HG02759 (cell line): ENCODE measurements around the gene SPRYD3.
"Not testable (repeated sequence)": the region's sequence is repeated elsewhere in the genome, so short reads cannot be mapped to it uniquely, and the experiment has no call there.

Source experiments
- ATAC-seq: cut with Tn5 transposase; IDR thresholded peaks from one replicate; pipeline ENCODE4 v1.9.1; 2021; ENCODE audit warnings: mild to moderate bottlenecking, moderate library complexity; ENCODE audit not compliant: unreplicated experiment

Gene SPRYD3

DNA sequence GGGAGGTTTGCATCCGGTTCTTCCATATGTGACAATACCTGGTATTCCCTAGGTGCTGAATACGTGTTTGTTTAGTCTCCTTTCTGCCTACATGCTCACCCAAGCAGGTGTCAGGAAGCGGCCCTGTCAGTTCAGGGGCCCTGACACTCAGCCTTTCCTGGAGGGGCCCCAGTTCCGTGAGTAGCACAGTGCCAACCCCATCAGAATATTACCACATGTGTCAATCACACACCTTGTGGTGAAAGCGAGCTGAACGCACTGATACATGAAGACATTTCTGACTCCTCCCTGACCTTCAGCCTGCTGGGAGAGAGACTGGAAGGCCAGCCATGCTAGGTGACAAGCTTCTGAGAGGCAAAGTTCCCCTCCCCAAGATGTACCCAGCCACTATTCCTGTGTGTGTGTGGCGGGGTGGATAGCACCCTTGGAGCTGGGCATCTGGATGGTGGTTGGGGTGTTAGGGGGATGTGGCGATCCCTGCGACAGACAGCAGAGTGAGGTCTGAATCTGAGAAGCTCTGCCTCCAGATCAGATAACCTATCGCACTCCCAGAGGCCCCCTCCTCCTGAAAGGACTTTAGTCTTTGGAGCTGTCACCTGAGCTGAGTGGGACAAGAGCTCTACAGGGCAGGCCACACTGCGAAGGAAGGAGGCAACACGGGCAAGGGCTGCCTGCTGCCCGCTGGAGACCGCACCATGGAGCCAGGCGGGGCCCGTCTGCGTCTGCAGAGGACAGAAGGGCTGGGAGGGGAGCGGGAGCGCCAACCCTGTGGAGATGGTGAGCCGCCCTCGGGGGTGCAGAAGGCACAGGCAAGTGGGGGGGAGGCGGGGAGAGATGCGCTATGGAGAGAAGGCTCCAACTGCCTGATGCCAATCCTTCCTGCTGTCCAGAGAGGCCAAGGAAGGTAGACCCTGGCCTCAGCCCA lies 24.0 kb upstream of the SPRYD3 start, which contains the start of gene SOAT2:
Gene SOAT2, plus strand, starts transcription at position 604 of the 925 bp plus-strand sequence. Its CDS starts 92 bp downstream, at position 696.
- peak; percentile 63 for ATAC-seq

DNA sequence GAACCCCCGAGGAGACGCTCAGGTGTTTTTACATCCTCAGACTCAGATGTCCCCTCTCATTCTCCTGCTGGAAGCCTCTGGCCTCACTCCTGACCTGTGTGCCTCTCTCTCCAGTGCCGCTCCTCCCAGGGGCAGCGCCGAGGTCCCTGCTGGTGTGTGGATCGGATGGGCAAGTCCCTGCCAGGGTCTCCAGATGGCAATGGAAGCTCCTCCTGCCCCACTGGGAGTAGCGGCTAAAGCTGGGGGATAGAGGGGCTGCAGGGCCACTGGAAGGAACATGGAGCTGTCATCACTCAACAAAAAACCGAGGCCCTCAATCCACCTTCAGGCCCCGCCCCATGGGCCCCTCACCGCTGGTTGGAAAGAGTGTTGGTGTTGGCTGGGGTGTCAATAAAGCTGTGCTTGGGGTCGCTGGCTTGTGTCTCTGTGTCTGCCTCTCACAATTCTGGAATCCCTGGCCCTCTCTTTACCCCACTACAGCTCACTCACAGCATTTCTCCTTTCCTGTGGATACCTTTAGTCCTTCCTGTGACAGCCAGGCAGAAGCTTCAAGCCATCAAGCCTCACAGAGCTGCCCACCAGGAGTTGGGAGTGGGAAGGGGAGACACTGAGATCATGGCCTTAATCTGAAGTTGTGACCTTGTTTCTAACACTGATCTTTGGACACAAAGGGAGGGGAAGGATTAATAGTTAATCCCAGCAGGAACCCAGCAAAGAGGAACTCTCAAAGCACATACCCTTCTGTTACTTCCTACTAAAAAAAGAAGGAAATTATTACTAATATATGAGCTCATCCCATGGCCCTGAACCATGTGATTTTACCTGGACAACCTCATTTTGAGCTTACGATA lies 23.0 kb upstream of the SPRYD3 start:
- no peak for ATAC-seq

DNA sequence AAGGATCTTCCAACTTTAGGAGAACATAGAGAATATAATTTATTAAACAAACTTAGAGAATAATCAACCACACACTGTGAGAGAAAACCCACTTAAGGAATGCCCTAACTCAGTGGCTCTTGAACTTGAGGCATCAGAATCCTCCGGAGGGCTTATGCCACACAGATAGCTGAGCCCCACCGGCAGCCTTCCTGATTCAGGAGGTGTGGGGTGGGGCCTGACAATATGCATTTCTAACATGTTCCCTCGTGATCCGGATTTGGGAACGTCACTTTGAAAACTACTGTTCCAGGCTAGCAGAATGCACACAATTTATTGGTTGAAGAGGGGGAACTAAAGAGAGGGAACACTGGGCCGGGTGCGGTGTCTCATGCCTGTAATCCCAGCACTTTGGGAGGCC lies 22.1 kb upstream of the SPRYD3 start:
- ATAC-seq = no peak

DNA sequence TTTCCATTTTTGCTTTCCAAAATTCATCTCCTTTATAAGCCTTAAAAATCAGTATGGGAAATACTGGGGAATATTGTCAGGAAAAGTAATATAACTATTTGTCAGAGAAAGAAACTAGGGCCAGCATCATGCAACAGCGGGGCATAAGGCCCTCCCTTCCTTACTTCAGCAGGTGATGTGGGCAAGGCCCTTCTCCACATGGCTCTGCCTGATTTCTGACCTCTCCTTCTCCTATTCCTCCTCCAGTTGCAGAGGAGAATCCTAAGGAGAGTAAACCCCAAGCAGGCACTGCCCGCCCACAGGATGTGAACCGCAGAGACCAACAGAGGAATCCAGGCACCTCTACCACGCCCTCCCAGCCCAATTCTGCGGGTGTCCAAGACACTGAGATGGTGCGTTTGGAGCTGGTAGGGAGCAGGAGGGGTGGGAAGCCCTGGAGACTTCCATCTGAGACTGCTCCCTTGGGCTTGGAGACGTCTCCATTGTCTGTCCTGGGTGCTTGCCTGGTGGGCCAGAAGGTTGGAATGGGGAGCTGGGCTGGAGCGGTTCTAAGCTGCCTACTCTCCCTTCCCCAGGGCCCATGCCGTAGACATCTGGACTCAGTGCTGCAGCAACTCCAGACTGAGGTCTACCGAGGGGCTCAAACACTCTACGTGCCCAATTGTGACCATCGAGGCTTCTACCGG lies 21.4 kb upstream of the SPRYD3 start:
- ATAC-seq = no peak

DNA sequence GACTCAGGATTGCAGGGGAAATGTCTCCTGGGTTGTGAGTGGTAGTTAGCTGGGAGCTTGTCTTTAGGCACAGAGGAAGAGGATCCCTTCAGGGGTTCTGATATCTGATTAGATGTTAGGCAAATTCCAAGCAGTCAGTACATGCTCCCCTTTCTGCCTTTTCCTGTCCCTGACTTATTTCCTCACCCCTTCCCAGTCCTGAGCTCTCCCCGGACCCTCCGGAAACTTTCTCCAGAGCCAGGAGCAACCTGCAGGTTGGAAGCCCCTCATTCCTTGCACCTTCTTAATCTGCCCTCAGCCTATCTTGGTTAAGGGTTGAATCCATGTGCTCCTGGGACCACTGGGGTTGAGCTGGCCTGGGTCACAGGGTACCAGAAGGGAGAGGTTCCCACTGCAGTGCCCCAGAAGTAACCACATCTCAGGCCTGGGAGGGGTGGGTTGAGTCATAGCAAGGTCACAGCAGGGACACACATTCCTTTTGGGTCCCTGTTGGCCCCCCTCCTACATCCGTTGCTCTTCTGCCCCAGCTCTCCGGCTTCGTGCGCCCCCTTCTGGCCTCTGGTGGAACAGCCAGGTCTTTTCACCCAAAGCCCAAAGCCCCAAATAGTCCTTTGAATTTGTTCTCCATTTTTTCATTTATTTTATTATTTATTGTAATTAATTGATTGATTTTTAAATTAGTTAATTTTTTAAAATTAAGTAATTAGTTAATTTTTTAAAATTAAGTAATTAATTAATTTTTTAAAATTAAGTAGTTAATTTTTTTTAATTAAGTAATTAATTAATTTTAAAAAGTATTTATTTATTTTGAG lies 20.1 kb upstream of the SPRYD3 start:
- no peak for ATAC-seq

DNA sequence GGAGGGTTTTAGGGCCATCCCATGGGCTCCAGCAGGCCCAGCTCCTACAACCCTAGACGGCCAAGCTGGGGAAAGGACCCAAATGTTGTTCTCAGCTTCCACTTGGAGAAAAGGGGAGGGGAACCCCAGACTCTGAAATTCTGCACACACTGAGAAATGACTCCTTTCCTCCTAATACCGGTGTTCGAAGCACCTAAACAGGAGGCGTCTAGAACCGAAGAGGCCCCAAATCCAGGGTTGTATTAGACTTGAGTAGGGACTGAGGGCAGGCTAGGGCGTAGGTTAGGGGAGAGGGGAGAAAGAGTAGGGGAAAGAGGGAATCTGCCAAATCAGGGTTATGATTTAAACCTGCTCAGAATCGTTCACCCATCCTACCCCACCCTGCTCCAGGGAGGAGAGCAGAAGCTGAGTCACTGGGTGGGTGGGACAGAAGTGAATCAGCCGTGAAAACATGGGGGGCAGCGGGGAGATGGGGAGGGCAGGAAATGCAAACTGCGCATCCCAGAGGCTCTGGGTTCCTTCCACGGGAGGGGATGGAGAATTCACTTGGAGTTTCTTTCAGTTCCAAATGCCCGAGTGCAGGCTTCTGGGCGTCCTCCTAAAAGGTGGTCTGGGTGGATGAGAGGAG lies 19.3 kb upstream of the SPRYD3 start:
- no peak for ATAC-seq

DNA sequence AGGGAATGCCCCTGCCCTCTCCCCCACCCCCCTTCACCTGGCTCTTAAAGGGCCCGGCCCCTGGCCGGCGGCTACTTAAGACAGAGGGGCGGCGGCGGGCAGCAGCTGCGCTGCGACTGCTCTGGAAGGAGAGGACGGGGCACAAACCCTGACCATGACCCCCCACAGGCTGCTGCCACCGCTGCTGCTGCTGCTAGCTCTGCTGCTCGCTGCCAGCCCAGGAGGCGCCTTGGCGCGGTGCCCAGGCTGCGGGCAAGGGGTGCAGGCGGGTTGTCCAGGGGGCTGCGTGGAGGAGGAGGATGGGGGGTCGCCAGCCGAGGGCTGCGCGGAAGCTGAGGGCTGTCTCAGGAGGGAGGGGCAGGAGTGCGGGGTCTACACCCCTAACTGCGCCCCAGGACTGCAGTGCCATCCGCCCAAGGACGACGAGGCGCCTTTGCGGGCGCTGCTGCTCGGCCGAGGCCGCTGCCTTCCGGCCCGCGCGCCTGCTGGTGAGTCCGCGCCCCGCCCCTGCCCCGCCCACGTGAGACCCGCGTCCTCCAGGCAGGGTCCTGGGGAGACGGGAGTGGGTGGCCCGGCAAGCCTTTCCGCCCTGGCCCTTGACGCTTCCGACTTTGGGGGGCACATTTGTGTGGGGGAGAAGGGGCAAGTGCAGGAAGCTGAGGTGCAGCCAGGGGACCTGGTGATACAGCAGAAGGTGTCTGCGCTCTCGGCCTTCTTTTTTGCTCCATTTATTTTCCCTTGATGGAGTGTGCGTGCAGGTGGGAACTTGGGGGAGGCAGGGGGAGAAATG lies 18.6 kb upstream of the SPRYD3 start, which contains the start of gene IGFBP6:
Gene IGFBP6, plus strand, starts transcription at position 104 of the 790 bp plus-strand sequence. Its CDS starts 51 bp downstream, at position 155.
- peak; percentile 56 for ATAC-seq

DNA sequence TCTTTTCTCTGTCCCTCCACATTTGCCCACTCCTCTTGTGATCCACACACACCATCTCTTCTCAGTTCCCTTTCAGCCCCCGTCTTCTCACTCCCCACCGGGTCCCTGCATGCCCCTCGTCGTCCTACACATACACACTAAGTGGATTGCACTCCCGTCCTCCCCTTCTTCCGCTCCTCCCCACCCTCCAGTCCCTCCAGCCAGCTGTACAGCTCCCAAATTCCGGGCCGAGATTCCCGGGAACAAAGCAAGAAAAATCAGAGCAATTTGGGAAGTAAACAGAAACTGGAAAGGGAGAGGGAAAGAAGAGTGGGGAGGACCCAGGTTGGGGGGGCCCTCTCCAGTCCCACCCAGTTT lies 18.0 kb upstream of the SPRYD3 start:
- no peak for ATAC-seq

DNA sequence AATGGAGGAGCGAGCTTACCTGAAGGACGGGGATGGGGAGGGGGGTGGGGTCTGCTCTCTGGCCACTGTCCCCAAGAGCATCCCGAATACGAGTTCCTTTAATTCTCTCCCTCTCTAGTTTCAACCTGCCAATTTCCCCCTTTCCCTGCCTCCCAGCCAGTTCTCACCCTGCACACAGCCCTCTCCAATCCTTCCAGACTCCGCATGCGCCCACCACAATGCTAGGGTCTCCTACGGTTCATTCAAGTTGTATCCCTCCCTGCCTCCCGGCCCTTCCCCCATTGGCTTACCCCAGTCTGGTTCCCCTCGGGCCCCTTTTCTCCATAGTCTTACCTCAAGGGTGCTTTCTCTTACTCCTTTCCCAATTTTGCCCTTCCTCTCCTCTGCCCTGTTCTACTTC lies 17.6 kb upstream of the SPRYD3 start:
- ATAC-seq = no peak

DNA sequence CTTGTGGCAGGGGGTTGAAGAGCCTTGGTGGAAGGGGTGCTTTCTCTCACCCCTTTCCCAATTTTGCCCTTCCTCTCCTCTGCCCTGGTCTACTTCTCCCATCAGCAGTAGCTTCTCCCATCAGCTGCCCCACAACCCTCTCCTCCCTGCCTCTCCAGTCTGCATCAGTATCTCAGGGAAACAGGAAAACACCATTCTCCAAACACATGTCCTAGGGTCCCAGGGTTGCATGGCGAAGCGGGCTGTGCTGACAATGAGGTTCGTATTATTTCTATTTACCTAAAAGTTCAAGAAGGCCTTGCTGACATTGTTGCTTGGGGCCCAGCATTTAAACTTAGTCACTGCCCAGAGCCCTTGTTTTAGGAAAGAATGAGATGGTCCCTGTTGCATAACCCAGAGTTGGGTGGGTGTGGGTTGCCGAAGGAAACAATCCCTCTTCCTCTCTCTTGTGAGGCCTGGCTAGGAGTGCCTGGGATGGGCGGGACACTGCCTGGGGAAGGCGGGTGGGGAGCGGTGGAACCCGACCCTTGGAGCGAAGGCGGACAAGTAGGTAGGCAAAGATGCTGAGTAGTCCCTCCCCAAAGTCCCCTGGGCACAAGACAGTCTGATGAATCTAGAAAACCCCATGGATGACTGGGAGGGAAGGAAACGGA lies 17.0 kb upstream of the SPRYD3 start:
- no peak for ATAC-seq

DNA sequence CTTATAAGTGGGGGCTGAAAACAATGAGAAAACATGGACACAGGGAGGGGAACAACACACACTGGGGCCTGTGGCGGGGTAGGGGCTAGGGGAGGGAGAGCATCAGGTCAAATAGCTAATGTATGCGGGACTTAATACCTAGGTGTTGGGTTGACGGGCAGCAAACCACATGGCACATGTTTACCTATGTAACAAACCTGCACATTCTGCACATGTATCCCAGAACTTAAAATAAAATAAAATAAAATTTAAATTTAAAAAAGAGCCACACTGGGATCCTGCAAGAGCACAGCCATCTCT lies 16.4 kb upstream of the SPRYD3 start:
- ATAC-seq = not testable (repeated sequence)

DNA sequence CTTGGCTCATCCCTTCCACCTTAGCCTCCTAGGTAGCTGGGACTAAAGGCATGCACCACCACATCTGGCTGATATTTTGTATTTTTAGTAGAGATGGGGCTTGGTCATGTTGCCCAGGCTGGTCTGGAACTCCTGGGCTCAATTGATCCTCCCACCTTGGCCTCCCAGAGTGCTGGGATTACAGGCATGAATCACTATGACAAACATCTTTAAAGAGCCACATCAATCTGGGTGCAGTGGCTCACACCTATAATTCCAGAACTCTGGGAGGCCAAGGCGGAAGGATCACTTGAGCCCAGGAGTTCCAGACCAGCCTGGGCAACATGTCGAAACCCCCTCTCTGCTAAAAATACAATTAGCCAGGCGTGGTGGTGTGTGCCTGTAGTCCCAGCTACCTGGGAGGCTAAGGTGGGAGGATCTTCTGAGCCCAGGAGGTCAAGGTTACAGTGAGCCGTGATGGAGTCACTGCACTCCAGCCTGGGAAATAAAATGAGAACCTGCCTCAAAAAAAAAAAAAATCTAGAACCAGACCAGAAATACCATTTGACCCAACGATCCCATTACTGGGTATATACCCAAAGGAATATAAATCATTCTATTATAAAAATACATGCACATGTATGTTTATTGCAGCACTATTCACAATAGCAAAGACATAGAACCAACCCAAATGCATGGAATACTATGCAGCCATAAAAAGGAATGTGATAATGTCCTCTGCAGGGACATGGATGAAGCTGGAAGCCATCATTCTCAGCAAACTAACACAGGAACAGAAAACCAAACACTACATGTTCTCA lies 15.8 kb upstream of the SPRYD3 start:
- ATAC-seq = not testable (repeated sequence)

DNA sequence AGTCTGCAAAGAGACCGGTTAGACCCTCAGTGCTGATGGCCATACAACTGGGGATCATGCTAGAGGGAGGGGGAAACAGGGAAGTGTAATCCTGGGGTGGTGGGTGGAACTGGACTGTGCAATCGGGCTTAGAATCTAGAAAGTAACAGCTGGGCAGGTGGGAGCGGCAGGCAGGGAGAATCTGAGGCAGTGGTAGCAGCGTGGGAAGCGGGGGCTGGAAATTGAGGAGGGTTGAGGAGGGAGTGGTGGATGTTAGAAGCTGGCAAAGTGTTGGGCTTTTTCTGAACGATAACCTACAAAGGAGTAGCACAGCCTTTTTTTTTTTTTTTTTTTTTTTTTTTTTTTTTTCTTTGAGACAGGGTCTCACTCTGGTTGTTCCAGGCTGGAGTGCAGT lies 15.2 kb upstream of the SPRYD3 start:
- no peak for ATAC-seq

DNA sequence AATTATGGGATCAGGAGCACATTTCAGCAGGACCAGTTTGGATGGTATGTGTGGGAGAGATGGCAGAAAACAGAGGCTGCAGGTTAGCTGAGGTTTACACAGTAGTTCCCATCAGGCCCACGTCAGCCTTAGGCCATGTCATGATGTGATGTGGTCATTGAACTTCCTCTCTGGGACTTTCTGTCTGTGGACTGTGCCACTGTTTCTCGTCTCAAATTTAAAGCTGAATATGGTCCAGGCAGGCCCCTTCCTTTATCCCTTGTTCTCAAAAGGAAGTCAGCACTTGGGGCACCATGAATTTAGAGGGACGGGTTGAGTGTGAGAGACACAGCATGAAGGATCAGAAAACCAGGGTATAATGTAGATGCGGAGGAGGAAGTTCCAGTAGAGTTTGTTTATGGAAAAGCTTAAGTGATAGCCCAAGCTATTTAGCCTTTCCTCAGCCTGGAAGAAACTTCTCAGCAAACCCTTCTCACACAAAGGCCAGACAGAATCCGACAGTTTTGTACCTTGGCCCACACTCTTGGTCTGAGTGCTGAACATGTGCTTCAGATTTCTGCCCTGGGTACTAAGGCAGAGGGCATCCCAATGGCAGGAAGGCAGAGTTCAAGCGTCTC lies 14.7 kb upstream of the SPRYD3 start:
- no peak for ATAC-seq

DNA sequence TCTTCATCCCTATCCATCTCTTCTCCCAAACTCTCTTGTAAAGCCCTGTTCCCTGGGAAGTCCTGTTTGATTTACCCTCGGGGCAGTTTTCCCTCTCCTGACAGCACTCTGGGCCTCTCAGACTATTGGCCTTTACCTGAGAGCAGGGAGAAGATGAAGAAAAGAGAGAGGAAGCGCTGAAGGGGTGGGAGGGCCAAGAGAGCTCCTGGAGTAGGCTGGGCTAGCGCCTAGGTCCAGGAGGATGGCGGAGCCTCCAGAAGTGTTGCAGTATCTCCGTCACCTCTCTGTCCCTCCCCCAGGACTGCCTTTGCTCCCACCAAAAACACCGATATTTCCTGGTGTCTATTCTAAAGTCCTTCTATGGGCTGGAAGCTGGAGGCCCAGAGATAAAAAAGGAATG lies 12.6 kb upstream of the SPRYD3 start:
- no peak for ATAC-seq

DNA sequence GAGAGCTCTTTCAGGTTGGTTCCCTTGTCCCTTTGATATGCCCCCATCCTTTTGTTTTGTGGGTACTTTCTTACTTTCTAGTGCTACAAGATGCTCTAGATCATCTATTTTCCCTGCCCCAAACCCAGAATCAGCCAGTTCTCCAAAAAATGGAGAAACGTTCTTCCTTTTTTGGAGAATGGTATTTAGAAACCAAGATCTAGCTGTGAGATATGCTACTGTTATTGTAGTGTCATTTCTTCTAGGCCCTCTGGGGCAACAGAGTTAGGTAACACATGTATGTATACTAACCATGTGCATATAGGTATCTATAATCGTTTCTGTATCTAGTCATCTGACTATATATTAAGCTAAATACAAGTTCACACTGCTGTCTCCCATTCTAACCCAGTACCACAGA lies 11.4 kb upstream of the SPRYD3 start:
- ATAC-seq = no peak

DNA sequence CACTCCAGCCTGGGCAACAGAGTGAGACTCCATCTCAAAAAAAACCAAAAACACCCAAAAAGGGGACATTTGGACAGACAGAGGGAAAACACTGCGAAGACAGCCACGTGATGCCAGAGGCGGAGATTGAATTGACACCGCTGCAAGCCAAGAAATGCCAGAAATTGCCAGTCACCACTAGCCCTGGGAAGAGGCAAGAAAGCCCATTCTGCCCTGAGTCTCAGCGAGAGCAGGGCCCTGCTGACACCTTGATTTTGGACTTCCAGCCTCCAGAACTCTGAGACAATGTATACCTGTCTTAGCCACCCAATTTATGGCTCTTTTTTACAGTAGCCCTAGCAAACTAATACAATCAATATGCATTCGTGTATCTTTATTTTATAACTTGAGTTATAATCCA lies 10.9 kb upstream of the SPRYD3 start:
- no peak for ATAC-seq

DNA sequence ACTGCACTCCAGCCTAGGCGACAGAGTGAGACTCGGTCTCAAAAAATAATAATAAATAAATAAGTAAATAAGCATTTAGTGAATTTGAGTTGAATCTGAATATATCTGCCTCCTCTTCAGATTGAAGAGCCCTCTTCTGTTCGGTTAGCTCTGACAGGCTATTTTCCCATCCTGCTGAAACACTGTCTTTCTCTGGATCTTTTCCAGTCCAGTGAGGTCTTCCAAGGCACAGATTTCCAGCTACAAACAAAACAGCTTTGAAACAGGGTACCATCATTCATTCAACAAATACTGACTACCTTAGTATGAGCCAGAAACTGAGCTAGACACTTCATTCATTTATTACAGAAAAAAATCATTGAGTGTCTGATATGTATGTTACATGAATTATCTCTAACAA lies 7.2 kb upstream of the SPRYD3 start:
- no peak for ATAC-seq
